ENCODE results near the gene AVPR1A.

The AVPR1A gene

GRCh38 chr12:63093711-63094110 lies 57.3 kb downstream of the AVPR1A start:
- DNase-seq (ENCODE audit: low spot score) = no peak

GRCh38 chr12:63093084-63093483 lies 57.9 kb downstream of the AVPR1A start:
- DNase-seq (ENCODE audit: low spot score) = no peak

Data from globus pallidus (tissue), 1 donor.